Nephron (organoid): ENCODE results near the gene SCTR.

Experiments
- H3K27ac Mint-ChIP-seq, 3 experiments: 2 replicates each; pipeline ENCODE4 v1.8.0; 2020; ENCODE audit warnings: mixed read lengths in 3 of 3, mild to moderate bottlenecking in 2 of 3, moderate library complexity in 1 of 3
- H3K27me3 Mint-ChIP-seq: 2 replicates; pipeline ENCODE4 v1.8.0; 2021; ENCODE audit warnings: low read depth, mild to moderate bottlenecking, moderate library complexity, mixed read lengths
- H3K36me3 Mint-ChIP-seq: 2 replicates; pipeline ENCODE4 v1.8.0; 2020; ENCODE audit warnings: low read depth, mixed read lengths
- H3K4me1 Mint-ChIP-seq: 2 replicates; pipeline ENCODE4 v1.8.0; 2020; ENCODE audit warnings: mixed read lengths
- H3K4me3 Mint-ChIP-seq, 3 experiments: 2 replicates each; pipeline ENCODE4 v1.8.0; 2020; ENCODE audit warnings: mild to moderate bottlenecking in 3 of 3, mixed read lengths in 3 of 3, moderate library complexity in 2 of 3
- H3K9me3 Mint-ChIP-seq: 2 replicates; pipeline ENCODE4 v1.8.0; 2020; ENCODE audit warnings: mixed read lengths
- CTCF ChIP-seq, 3 experiments: fragments of 200-600 bp; sonication (generic); IDR thresholded peaks; one replicate each; pipeline ENCODE4 v1.5.0; 2021; ENCODE audit warnings: antibody characterized with exemption in 3 of 3; ENCODE audit not compliant: unreplicated experiment in 3 of 3

The SCTR gene

GRCh38 chr2:119523952-119524694 lies at the start of gene SCTR:
TSS of gene SCTR (minus strand) at chr2:119524483. CDS start at chr2:119524226, 257 bp downstream.
- H3K4me3 Mint-ChIP-seq, result peak within 1 kb of the TSS; percentile 74 to 79 (median 77)
- H3K27ac Mint-ChIP-seq, result peak within 1 kb of the TSS in 1 of 3 experiments; percentile 45
- peaks cover 3% of the 10 kb centered on the region for H3K36me3 Mint-ChIP-seq
- peaks cover 45% of the 10 kb centered on the region for H3K4me1 Mint-ChIP-seq
- no peak for TF ChIP-seq CTCF (IDR thresholded peaks at IDR 0.05; ENCODE audit: unreplicated experiment in 3 of 3)
- H3K27me3 Mint-ChIP-seq, result peaks cover 70% of the 10 kb centered on the region
- no peaks in the 10 kb centered on the region for H3K9me3 Mint-ChIP-seq

GRCh38 chr2:119567292-119567691 lies 43.0 kb upstream of the SCTR start:
- Mint-ChIP-seq H3K9me3 (peaks cover 25% of the 10 kb centered on the region), H3K27me3 (no peaks in the 10 kb centered on the region), H3K4me3 (no peak overlapping the region), H3K4me1 (no peaks in the 10 kb centered on the region), H3K36me3 (peaks cover 36% of the 10 kb centered on the region), H3K27ac (no peak overlapping the region)
- TF ChIP-seq CTCF (IDR thresholded peaks at IDR 0.05; ENCODE audit: unreplicated experiment in 3 of 3), result no peak

- H3K36me3 Mint-ChIP-seq, result peaks cover 35% of the 10 kb centered on the region
- no peaks in the 10 kb centered on the region for H3K27me3 Mint-ChIP-seq
- no peak overlapping the region for H3K4me3 Mint-ChIP-seq
- TF ChIP-seq CTCF (IDR thresholded peaks at IDR 0.05; ENCODE audit: unreplicated experiment in 3 of 3), result no peak
- H3K4me1 Mint-ChIP-seq, result peaks cover 2% of the 10 kb centered on the region
- no peak overlapping the region for H3K27ac Mint-ChIP-seq
- H3K9me3 Mint-ChIP-seq, result peaks cover 24% of the 10 kb centered on the region
Measured at GRCh38 chr2:119565481-119565880, 41.2 kb upstream of the SCTR start.

GRCh38 chr2:119553687-119554344 lies 29.5 kb upstream of the SCTR start:
- TF ChIP-seq CTCF (IDR thresholded peaks at IDR 0.05; ENCODE audit: unreplicated experiment in 3 of 3), result no peak
- Mint-ChIP-seq H3K27ac (peak overlapping the region in 2 of 3 experiments; percentile 12 to 28), H3K4me3 (no peak overlapping the region), H3K9me3 (no peaks in the 10 kb centered on the region), H3K4me1 (peaks cover 3% of the 10 kb centered on the region), H3K36me3 (peaks cover 20% of the 10 kb centered on the region), H3K27me3 (peaks cover 6% of the 10 kb centered on the region)

GRCh38 chr2:119552902-119553301 lies 28.6 kb upstream of the SCTR start:
- Mint-ChIP-seq H3K36me3 (peaks cover 22% of the 10 kb centered on the region), H3K27me3 (peaks cover 6% of the 10 kb centered on the region), H3K4me1 (peaks cover 8% of the 10 kb centered on the region), H3K9me3 (no peaks in the 10 kb centered on the region), H3K4me3 (no peak overlapping the region), H3K27ac (peak overlapping the region in 1 of 3 experiments; percentile 60)
- no peak for TF ChIP-seq CTCF (IDR thresholded peaks at IDR 0.05; ENCODE audit: unreplicated experiment in 3 of 3)
